ENCODE results near the gene GPR146. TPM values are rescaled to one million over a fixed set of nuclear protein-coding genes. Genes with fewer than 3 reads are reported as not detected.
A peak's percentile ranks its signal among the peaks of the same experiment; 100 is the strongest.

GPR146 gene
- total and polyA plus RNA-seq, 7 donors = 3.0 to 33.5 (median 10.8) TPM

GRCh38 chr7:1091644-1092027 is 47.3 kb downstream of the GPR146 start:
- no peaks in the 10 kb centered on the region for H3K27me3 ChIP-seq
- DNase-seq = no peak
- H3K9me3 ChIP-seq = no peaks in the 10 kb centered on the region
- H3K4me3 ChIP-seq = no peak overlapping the region
- no peak for TF ChIP-seq CTCF (IDR thresholded peaks at IDR 0.05)
- no peak for TF ChIP-seq EP300 (IDR thresholded peaks at IDR 0.05)
- 96% methylated on average over 18 of the region's 18 CpGs for WGBS, 2 donors
- H3K27ac ChIP-seq = no peak overlapping the region
- H3K36me3 ChIP-seq = peaks cover 0 to 30% (median 17%) of the 10 kb centered on the region in 4 donors
- intact Hi-C loops (cut with DNase I) = no loop called here
- H3K4me1 ChIP-seq = peaks cover 0 to 50% (median 42%) of the 10 kb centered on the region in 4 donors

- no peak overlapping the region for H3K4me3 ChIP-seq
- H3K27ac ChIP-seq = no peak overlapping the region
- no peak for DNase-seq
- H3K4me1 ChIP-seq = peaks cover 0 to 47% (median 41%) of the 10 kb centered on the region in 4 donors
- WGBS, 2 donors = 96 to 97% methylated on average over 40 of the region's 40 CpGs
- no peaks in the 10 kb centered on the region for H3K27me3 ChIP-seq
- no peaks in the 10 kb centered on the region for H3K9me3 ChIP-seq
- H3K36me3 ChIP-seq = peaks cover 0 to 30% (median 17%) of the 10 kb centered on the region in 4 donors
- intact Hi-C loops (cut with DNase I) = no loop called here
- no peak for TF ChIP-seq POLR2A (IDR thresholded peaks at IDR 0.05)
- TF ChIP-seq CTCF (IDR thresholded peaks at IDR 0.05) = no peak
- TF ChIP-seq POLR2AphosphoS5 (IDR thresholded peaks at IDR 0.05) = no peak
- no peak for TF ChIP-seq EP300 (IDR thresholded peaks at IDR 0.05)
Measured at GRCh38 chr7:1092161-1092632, 47.9 kb downstream of the GPR146 start.

DNA sequence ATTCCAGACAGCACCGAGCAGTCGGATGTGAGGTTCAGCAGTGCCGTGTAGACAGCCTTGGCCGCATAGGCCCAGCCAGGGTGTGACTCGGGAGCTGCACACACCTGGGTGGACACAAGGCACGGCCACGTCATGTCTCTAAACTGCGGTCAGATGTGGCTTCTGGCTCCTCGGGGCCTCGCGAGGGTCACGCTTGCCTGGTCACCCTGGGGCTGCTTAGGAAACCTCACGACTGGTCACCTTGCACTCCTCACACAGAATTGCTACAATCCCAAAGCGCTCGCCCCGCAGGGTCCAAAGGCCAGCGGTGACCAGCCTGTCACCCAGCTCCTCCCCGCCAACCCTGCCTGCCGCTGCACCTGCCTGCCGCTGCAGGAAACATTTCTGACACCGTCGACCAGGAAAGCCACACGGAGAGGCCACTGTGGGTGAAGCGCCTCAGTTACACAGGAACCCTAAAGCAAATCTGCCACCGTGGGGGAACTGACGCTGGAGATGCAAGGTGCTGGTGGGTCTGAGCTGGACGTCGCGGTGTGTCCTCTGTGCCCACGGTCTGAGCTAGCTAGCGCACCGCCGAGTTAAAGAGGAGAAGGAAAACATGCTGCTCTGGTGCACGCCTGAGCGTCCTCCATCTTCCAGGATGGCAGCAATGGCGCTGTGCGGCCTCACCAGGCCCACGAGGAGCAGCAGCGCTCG is 48.6 kb downstream of the GPR146 start:
- DNase-seq = no peak
- TF ChIP-seq POLR2AphosphoS5 (IDR thresholded peaks at IDR 0.05) (no peak), POLR2A (IDR thresholded peaks at IDR 0.05) (no peak)
- Histone ChIP-seq H3K9me3 (no peaks in the 10 kb centered on the region), H3K36me3 (peaks cover 0 to 30% (median 17%) of the 10 kb centered on the region in 4 donors), H3K4me3 (no peak overlapping the region), H3K4me1 (peaks cover 0 to 39% (median 35%) of the 10 kb centered on the region in 4 donors), H3K27ac (peak overlapping the region in 1 of 4 donors; percentile 23), H3K27me3 (no peaks in the 10 kb centered on the region)
- WGBS, 2 donors = 91 to 93% methylated on average over 40 of the region's 40 CpGs
- intact Hi-C loops (cut with DNase I) = no loop called here

DNA sequence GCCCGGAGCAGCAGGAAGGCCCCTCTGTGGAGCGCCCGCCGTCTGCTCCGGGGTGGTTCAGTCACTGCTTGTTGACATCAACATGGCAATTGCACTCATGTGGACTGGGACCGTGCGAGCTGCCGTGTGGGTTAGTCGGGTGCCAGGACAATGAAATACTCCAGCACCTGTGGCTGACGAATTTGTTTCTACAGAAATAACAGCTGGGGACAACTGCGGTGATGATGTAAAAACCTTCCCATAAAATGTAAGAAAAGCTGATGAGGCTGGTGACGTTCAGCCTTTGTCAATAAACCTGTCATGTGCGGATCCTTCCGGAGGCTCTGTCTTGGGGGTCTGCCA is 49.1 kb downstream of the GPR146 start:
- Histone ChIP-seq H3K9me3 (no peaks in the 10 kb centered on the region), H3K36me3 (peaks cover 0 to 30% (median 17%) of the 10 kb centered on the region in 4 donors), H3K4me1 (peaks cover 0 to 34% (median 30%) of the 10 kb centered on the region in 4 donors), H3K4me3 (no peak overlapping the region), H3K27ac (peak overlapping the region in 2 of 4 donors; percentile 10 to 23), H3K27me3 (no peaks in the 10 kb centered on the region)
- intact Hi-C loops (cut with DNase I) = no loop called here
- TF ChIP-seq EP300 (IDR thresholded peaks at IDR 0.05) = no peak
- TF ChIP-seq CTCF (IDR thresholded peaks at IDR 0.05) = no peak
- TF ChIP-seq POLR2A (IDR thresholded peaks at IDR 0.05) = no peak
- no peak for TF ChIP-seq POLR2AphosphoS5 (IDR thresholded peaks at IDR 0.05)
- 86 to 89% methylated on average over 14 of the region's 14 CpGs for whole genome bisulfite sequencing, 2 donors
- DNase-seq = no peak

DNA sequence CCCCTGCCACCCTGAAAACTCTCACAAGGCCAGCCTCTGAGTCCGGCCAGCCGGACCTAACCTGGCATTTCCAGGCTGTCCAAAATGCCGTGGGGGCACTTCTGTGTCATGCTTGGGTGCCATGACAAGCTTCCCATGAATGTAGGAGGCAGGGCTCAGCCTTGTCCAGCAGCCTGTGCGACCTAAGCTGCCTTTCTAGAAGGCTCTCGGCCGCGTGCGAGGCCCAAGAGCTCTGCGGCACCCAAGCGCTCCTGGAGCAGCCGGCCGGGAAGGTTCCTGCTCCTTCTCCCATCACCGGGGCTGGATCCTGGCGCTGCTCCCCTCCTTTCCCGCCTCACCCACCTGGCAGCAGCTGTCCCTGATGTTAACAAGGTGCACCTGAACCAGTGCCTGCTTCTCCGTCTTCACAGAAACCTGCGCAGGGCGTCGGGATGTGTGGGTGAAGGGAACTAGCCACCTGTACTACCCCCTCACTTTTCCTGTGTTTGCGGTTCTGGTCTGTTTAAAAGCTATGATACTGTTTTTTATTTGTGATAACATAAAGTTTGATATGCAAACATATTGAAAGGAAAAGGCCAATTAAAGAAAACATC is 49.7 kb downstream of the GPR146 start:
- DNase-seq = no peak
- no peaks in the 10 kb centered on the region for H3K27me3 ChIP-seq
- H3K9me3 ChIP-seq = no peaks in the 10 kb centered on the region
- peaks cover 0 to 30% (median 17%) of the 10 kb centered on the region in 4 donors for H3K36me3 ChIP-seq
- H3K4me3 ChIP-seq = no peak overlapping the region
- 90 to 92% methylated on average over 20 of the region's 20 CpGs for WGBS, 2 donors
- TF ChIP-seq POLR2AphosphoS5 (IDR thresholded peaks at IDR 0.05) (no peak), POLR2A (IDR thresholded peaks at IDR 0.05) (no peak), EP300 (IDR thresholded peaks at IDR 0.05) (no peak), CTCF (IDR thresholded peaks at IDR 0.05) (no peak)
- H3K27ac ChIP-seq = peak overlapping the region in 3 of 4 donors; percentile 49 to 64 (median 64)
- peaks cover 0 to 29% (median 25%) of the 10 kb centered on the region in 4 donors for H3K4me1 ChIP-seq
- intact Hi-C loops (cut with DNase I) = no loop called here
